Spleen (tissue), 11 donors: ENCODE measurements around the gene CLCN6. TPM values are rescaled to one million over a fixed set of nuclear protein-coding genes. Genes with fewer than 3 reads are reported as not detected.

ENCODE experiments used
- DNase-seq: peaks from one replicate; pipeline ENCODE4 v3.0.0-alpha.2; 2020
- H3K27ac ChIP-seq, 8 donors: fragments of 200-600 bp; sonication (generic) in 7 of 8; 1 replicate in 4 of 8; 2 replicates in 4 of 8; pipeline versions ENCODE4 v1.5.0 to v1.8.0; 2016 to 2021; ENCODE audit warnings: inconsistent platforms in 4 of 8, mild to moderate bottlenecking in 4 of 8, moderate library complexity in 1 of 8
- H3K27me3 ChIP-seq, 7 donors: fragments of 200-600 bp; sonication (generic) in 6 of 7; replicated peaks in 1 of 7; 1 replicate in 4 of 7; 2 replicates in 3 of 7; pipeline versions ENCODE4 v1.5.0 to v1.8.0; 2016 to 2021; ENCODE audit warnings: inconsistent platforms in 3 of 7, mild to moderate bottlenecking in 1 of 7
- H3K36me3 ChIP-seq, 6 donors: fragments of 200-600 bp; sonication (generic) in 5 of 6; 1 replicate in 4 of 6; 2 replicates in 2 of 6; pipeline versions ENCODE4 v1.5.0 to v1.8.0; 2016 to 2021; ENCODE audit warnings: inconsistent platforms in 2 of 6
- H3K4me1 ChIP-seq, 6 donors: fragments of 200-600 bp; sonication (generic) in 5 of 6; 1 replicate in 3 of 6; 2 replicates in 3 of 6; pipeline versions ENCODE4 v1.5.0 to v1.8.0; 2016 to 2021; ENCODE audit warnings: inconsistent platforms in 3 of 6
- H3K4me3 ChIP-seq, 8 donors: fragments of 200-600 bp; sonication (generic) in 7 of 8; 1 replicate in 4 of 8; 2 replicates in 4 of 8; pipeline versions ENCODE4 v1.5.0 to v1.8.0; 2016 to 2021; ENCODE audit warnings: inconsistent platforms in 4 of 8, mild to moderate bottlenecking in 4 of 8, moderate library complexity in 2 of 8
- H3K9me3 ChIP-seq, 8 donors: fragments of 200-600 bp; sonication (generic) in 7 of 8; 1 replicate in 4 of 8; 2 replicates in 4 of 8; pipeline versions ENCODE4 v1.5.0 to v1.8.0; 2016 to 2021; ENCODE audit warnings: inconsistent platforms in 4 of 8
- POLR2A ChIP-seq, 3 donors: fragments of 450-650 bp; IDR thresholded peaks; one replicate each; pipeline ENCODE4 v1.5.1; 2017; ENCODE audit warnings: antibody characterized with exemption in 3 of 3, mild to moderate bottlenecking in 1 of 3
- POLR2AphosphoS5 ChIP-seq, 3 donors: sonication (generic); formaldehyde crosslinking; IDR thresholded peaks; one replicate each; pipeline ENCODE4 v1.5.1; 2017; ENCODE audit warnings: antibody characterized with exemption in 3 of 3
- WGBS, 5 donors: extraction: QIAGEN DNeasy Blood & Tissue Kit in 3 of 5; methylation state at CpG; one replicate each; pipeline versions ENCODE4 v1.1.5 to v1.1.7; 2013 to 2018; 5-methylcytosine and 5-hydroxymethylcytosine counted together
- intact Hi-C: fragments of 100-400 bp; cut with DNase I; formaldehyde crosslinking; loops from one replicate; pipeline ENCODE4 v1.15.0; 2023; ENCODE audit warnings: low total_unique reads
- polyA plus RNA-seq, 3 donors: library from polyadenylated mRNA; stranded (reverse); fragments of 200-250 nt; gene quantifications; one replicate each; pipeline ENCODE4 v1.2.1, GENCODE V29; 2013
- total RNA-seq, 7 donors: library from RNA; depleted of rRNA in 3 of 7; stranded (reverse); fragments of >200 nt in 3 of 7; fragmentation: NEBNext Ultra II Directional in 4 of 7; extraction: Animal tissue kit (Norgen Biotek cat#: 25700) in 4 of 7; gene quantifications; one replicate each; pipeline versions ENCODE4 v1.1.0 to v1.2.1, GENCODE V29; 2016 to 2021
- TF ChIP-seq, protein P1 (sequence below), 11 experiments: fragments of 200-600 bp in 7 of 11; fragments of 450-650 bp in 4 of 11; sonication (generic) in 4 of 11; IDR thresholded peaks in 8 of 11; conservative IDR thresholded peaks in 3 of 11; 1 replicate in 7 of 11; 2 replicates in 4 of 11; pipeline versions ENCODE4 v1.4.0 to v1.8.0; 2016 to 2021; ENCODE audit warnings: antibody characterized with exemption in 11 of 11, inconsistent platforms in 4 of 11, mild to moderate bottlenecking in 1 of 11
- donor health status: healthy with polysubstance abuse.
- donor health status: DM: no; HTN: no; CAD: no; lungs with moderate emphysema.
- donor health status: DM: no; HTN: no; CAD: no.
- donor health status: Bipolar disorder and iron deficiency.
- donor health status: healthy.
- donor health status: DM: no; HTN: no; CAD: no.
- donor health status: DM: yes; HTN: yes; CAD: no.

Gene CLCN6
- total and polyA plus RNA-seq, 10 donors = 6.3 to 34.4 (median 23.2) TPM

DNA sequence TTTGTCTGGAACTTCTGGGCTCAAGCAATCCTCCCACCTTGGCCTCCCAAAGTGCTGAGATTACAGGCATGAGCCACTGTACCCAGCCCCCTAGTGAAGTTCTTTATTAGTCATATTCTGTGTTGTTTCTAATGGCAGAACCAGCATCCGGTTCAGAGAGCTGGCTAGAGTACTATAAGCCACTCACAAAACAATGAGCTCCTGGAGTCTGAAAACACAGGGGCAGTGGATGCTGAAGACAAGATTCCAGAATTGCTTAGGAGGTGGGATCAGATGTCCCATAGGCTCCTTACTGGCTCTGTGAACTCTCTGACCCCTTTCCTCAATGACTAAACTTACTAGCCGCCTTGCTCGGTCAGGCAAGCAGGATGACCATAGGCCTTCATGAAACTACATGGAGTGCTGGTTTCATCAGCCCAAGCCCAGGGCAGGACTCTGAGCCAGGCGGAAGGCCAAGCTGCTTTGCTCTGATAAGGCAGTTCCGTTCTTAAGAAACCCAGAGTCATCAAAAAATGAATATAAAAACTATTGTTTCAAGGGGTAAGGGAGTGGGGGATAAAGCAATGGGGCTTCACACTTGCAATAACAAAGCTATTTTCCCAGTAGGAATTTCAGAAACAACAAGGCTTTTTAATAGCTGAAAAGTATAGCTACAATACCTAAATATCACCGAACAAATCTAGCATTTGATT is 8.3 kb upstream of the CLCN6 start:
- peak; percentile 80 for DNase-seq
- TF ChIP-seq POLR2AphosphoS5 (IDR thresholded peaks at IDR 0.05) = peak in 2 of 3 donors; percentile 76 to 80
- TF ChIP-seq, protein P1, sequence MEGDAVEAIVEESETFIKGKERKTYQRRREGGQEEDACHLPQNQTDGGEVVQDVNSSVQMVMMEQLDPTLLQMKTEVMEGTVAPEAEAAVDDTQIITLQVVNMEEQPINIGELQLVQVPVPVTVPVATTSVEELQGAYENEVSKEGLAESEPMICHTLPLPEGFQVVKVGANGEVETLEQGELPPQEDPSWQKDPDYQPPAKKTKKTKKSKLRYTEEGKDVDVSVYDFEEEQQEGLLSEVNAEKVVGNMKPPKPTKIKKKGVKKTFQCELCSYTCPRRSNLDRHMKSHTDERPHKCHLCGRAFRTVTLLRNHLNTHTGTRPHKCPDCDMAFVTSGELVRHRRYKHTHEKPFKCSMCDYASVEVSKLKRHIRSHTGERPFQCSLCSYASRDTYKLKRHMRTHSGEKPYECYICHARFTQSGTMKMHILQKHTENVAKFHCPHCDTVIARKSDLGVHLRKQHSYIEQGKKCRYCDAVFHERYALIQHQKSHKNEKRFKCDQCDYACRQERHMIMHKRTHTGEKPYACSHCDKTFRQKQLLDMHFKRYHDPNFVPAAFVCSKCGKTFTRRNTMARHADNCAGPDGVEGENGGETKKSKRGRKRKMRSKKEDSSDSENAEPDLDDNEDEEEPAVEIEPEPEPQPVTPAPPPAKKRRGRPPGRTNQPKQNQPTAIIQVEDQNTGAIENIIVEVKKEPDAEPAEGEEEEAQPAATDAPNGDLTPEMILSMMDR (IDR thresholded peaks at IDR 0.05 in 8 of 11, conservative IDR thresholded peaks at IDR 0.05 in 3 of 11) = no peak
- Histone ChIP-seq H3K4me1 (peaks cover 26 to 90% (median 62%) of the 10 kb centered on the region in 6 donors), H3K27ac (peak overlapping the region; percentile 38 to 89 (median 82)), H3K27me3 (no peaks in the 10 kb centered on the region), H3K9me3 (no peaks in the 10 kb centered on the region), H3K36me3 (peaks cover 4 to 95% (median 70%) of the 10 kb centered on the region in 6 donors), H3K4me3 (no peak overlapping the region)
- 55 to 82% (median 60%) methylated on average over 6 of the region's 6 CpGs for WGBS, 5 donors
- intact Hi-C loops = no loop called here

DNA sequence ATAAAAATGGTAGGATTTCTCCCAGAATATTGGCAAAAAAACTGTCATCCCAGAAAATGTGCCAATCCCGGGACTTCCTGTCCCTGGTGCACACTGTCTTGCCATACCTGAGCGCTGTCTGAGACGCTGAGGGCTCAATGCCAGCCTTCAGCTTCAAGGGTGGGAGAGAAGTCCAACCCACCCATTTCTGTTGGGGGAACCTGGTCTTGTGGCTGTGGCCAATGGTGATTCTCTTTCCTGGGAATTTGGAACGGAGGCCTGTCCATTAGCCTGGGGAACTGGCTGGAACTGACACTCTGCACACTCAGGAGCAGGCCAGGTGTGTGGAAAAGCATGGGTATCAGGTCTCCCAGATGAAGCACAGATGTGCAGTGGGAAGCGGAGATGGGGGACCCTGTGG is 6.9 kb upstream of the CLCN6 start:
- H3K9me3 ChIP-seq = no peaks in the 10 kb centered on the region
- H3K27me3 ChIP-seq = no peaks in the 10 kb centered on the region
- peaks cover under 1 to 81% (median 57%) of the 10 kb centered on the region in 6 donors for H3K36me3 ChIP-seq
- intact Hi-C loops = no loop called here
- H3K27ac ChIP-seq = peak overlapping the region; percentile 22 to 89 (median 80)
- H3K4me3 ChIP-seq = no peak overlapping the region
- TF ChIP-seq POLR2A (IDR thresholded peaks at IDR 0.05) (no peak), POLR2AphosphoS5 (IDR thresholded peaks at IDR 0.05) (no peak)
- TF ChIP-seq, protein P1 (IDR thresholded peaks at IDR 0.05 in 8 of 11, conservative IDR thresholded peaks at IDR 0.05 in 3 of 11) = no peak
- DNase-seq = peak; percentile 36
- peaks cover 32 to 100% (median 72%) of the 10 kb centered on the region in 6 donors for H3K4me1 ChIP-seq
- WGBS, 5 donors = 95 to 99% (median 97%) methylated on average over 5 of the region's 5 CpGs

DNA sequence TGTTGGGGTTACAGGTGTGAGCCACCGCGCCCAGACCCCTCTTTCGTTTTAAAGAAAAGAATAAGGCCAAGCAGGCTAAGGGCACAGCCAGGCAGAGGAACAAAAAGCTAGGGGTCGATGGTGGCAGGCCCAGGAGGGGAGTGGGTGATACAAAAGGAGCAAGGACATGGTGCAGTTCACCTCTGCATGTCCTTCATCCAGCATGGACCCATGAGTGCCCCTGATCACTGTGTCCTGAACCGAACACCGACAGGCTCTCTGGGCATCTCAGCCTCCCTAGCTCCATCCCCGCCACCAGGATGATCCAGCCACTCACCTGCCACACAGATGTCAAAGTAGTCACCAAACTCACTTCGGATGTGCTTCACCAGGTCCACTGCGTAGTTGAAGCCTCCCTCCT is 6.1 kb upstream of the CLCN6 start:
- no peak for TF ChIP-seq POLR2A (IDR thresholded peaks at IDR 0.05)
- no peak for TF ChIP-seq POLR2AphosphoS5 (IDR thresholded peaks at IDR 0.05)
- TF ChIP-seq, protein P1 (IDR thresholded peaks at IDR 0.05 in 8 of 11, conservative IDR thresholded peaks at IDR 0.05 in 3 of 11) = no peak
- intact Hi-C loops = loop anchor here (5.0 kb wide), 1 partner anchor 68 kb away; no protein-coding TSS in a partner anchor
- H3K4me1 ChIP-seq = peaks cover 39 to 100% (median 76%) of the 10 kb centered on the region in 6 donors
- H3K27ac ChIP-seq = peak overlapping the region in 4 of 8 donors; percentile 97 to 98 (median 98)
- no peaks in the 10 kb centered on the region for H3K27me3 ChIP-seq
- H3K36me3 ChIP-seq = peaks cover 0 to 73% (median 49%) of the 10 kb centered on the region in 6 donors
- DNase-seq = peak; percentile 53
- WGBS, 5 donors = 96 to 98% (median 97%) methylated on average over 9 of the region's 9 CpGs
- no peak overlapping the region for H3K4me3 ChIP-seq
- H3K9me3 ChIP-seq = no peaks in the 10 kb centered on the region

DNA sequence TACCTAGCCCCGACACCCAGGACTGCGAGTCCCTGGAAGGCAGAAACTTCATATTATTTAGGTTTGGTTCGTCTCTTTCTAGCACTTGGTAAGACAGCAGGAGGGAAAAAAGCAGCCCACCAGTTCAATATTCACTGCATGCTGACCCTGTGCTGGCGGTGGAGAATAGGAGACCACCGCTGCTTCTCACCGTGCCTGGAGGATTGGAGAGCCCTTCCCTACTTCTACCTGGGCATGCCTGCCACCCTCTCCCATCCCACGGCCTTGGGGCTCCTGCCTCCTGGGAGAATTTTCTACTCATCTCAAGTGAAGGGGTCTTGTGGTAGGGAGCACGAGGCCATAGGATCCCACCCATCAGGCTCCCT is 5.6 kb upstream of the CLCN6 start:
- Histone ChIP-seq H3K27me3 (no peaks in the 10 kb centered on the region), H3K9me3 (no peaks in the 10 kb centered on the region), H3K36me3 (peaks cover 0 to 68% (median 44%) of the 10 kb centered on the region in 6 donors), H3K4me1 (peaks cover 42 to 100% (median 77%) of the 10 kb centered on the region in 6 donors), H3K27ac (peak overlapping the region in 5 of 8 donors; percentile 5 to 98 (median 97)), H3K4me3 (no peak overlapping the region)
- no peak for TF ChIP-seq POLR2AphosphoS5 (IDR thresholded peaks at IDR 0.05)
- TF ChIP-seq POLR2A (IDR thresholded peaks at IDR 0.05) = no peak
- TF ChIP-seq, protein P1 (IDR thresholded peaks at IDR 0.05 in 8 of 11, conservative IDR thresholded peaks at IDR 0.05 in 3 of 11) = no peak
- no peak for DNase-seq
- intact Hi-C loops = loop anchor here (5.0 kb wide), 1 partner anchor 68 kb away; no protein-coding TSS in a partner anchor
- WGBS, 5 donors = 80 to 97% (median 91%) methylated on average over 8 of the region's 8 CpGs
